SK-N-SH treated with all-trans-retinoic acid at 6 μM for 48 hours (cell line): Measurements from ENCODE around the gene SPNS1.

Source experiments
- ATAC-seq: fragments of 200-7000 bp; cut with Tn5 transposase; 3 replicates; pipeline ENCODE4 v1.9.1; 2020; ENCODE audit warnings: mild to moderate bottlenecking, moderate library complexity
- ARNTL ChIP-seq: fragments of 450-650 bp; formaldehyde crosslinking; IDR thresholded peaks from 2 replicates; pipeline ENCODE4 v1.5.0; 2020; ENCODE audit warnings: low read depth, mild to moderate bottlenecking, moderate library complexity, borderline replicate concordance
- BACH2 ChIP-seq: fragments of 250-450 bp; sonication (Bioruptor Pico); IDR thresholded peaks from 2 replicates; pipeline ENCODE4 v1.9.0; 2021; ENCODE audit warnings: mild to moderate bottlenecking, borderline replicate concordance
- CREB5 ChIP-seq: fragments of 250-450 bp; sonication (Bioruptor Pico); IDR thresholded peaks from 2 replicates; pipeline ENCODE4 v1.5.1; 2020; ENCODE audit warnings: low read depth, mild to moderate bottlenecking, moderate library complexity
- CSRNP3 ChIP-seq: fragments of 250-450 bp; sonication (Bioruptor Pico); IDR thresholded peaks from 2 replicates; pipeline ENCODE4 v1.5.1; 2021; ENCODE audit warnings: mild to moderate bottlenecking, moderate library complexity
- GLIS3 ChIP-seq: fragments of 250-450 bp; sonication (Bioruptor Pico); IDR thresholded peaks from 2 replicates; pipeline ENCODE4 v1.5.0; 2020; ENCODE audit warnings: mild to moderate bottlenecking, moderate library complexity
- ISL1 ChIP-seq: fragments of 250-450 bp; sonication (Bioruptor Pico); IDR thresholded peaks from 2 replicates; pipeline ENCODE4 v2.1.2; 2022; ENCODE audit warnings: mild to moderate bottlenecking, moderate library complexity
- OSR1 ChIP-seq: fragments of 250-450 bp; sonication (Bioruptor Pico); IDR thresholded peaks from 2 replicates; pipeline ENCODE4 v1.8.0; 2022; ENCODE audit warnings: moderate library complexity, mild to moderate bottlenecking, inconsistent platforms
- PATZ1 ChIP-seq: fragments of 250-450 bp; sonication (Bioruptor Pico); IDR thresholded peaks from 2 replicates; pipeline ENCODE4 v1.8.0; 2020; ENCODE audit warnings: mild to moderate bottlenecking, moderate library complexity, borderline replicate concordance
- POU6F1 ChIP-seq: fragments of 250-450 bp; sonication (Bioruptor Pico); IDR thresholded peaks from 2 replicates; pipeline ENCODE4 v1.8.0; 2021; ENCODE audit warnings: low read depth, mild to moderate bottlenecking, moderate library complexity, borderline replicate concordance
- PPARA ChIP-seq: fragments of 250-450 bp; sonication (Bioruptor Pico); IDR thresholded peaks from 2 replicates; pipeline ENCODE4 v1.5.0; 2020; ENCODE audit warnings: mild to moderate bottlenecking, borderline replicate concordance
- RARB ChIP-seq: fragments of 250-450 bp; sonication (Bioruptor Pico); IDR thresholded peaks from 2 replicates; pipeline ENCODE4 v1.8.0; 2021; ENCODE audit warnings: mild to moderate bottlenecking, moderate library complexity
- SNAI2 ChIP-seq: fragments of 250-450 bp; sonication (Bioruptor Pico); IDR thresholded peaks from 2 replicates; pipeline ENCODE4 v1.5.0; 2020; ENCODE audit warnings: mild to moderate bottlenecking, moderate library complexity
- TCF4 ChIP-seq: fragments of 250-450 bp; sonication (Bioruptor Pico); IDR thresholded peaks from 2 replicates; pipeline ENCODE4 v1.8.0; 2021; ENCODE audit warnings: mild to moderate bottlenecking, moderate library complexity, borderline replicate concordance
- TOX ChIP-seq: fragments of 250-450 bp; sonication (Bioruptor Pico); IDR thresholded peaks from 2 replicates; pipeline ENCODE4 v1.8.0; 2021; ENCODE audit warnings: mild to moderate bottlenecking, moderate library complexity, borderline replicate concordance
- TSHZ2 ChIP-seq: fragments of 250-450 bp; sonication (Bioruptor Pico); IDR thresholded peaks from 2 replicates; pipeline ENCODE4 v1.5.0; 2020; ENCODE audit warnings: mild to moderate bottlenecking, moderate library complexity
- ZC3H10 ChIP-seq: fragments of 250-450 bp; sonication (Bioruptor Pico); IDR thresholded peaks from 2 replicates; pipeline ENCODE4 v1.5.1; 2021; ENCODE audit warnings: mild to moderate bottlenecking, moderate library complexity
- ZFP3 ChIP-seq: fragments of 250-450 bp; sonication (Bioruptor Pico); IDR thresholded peaks from 2 replicates; pipeline ENCODE4 v1.5.0; 2020; ENCODE audit warnings: mild to moderate bottlenecking, moderate library complexity
- ZFP30 ChIP-seq: fragments of 450-650 bp; formaldehyde crosslinking; IDR thresholded peaks from 2 replicates; pipeline ENCODE4 v1.5.0; 2022; ENCODE audit warnings: mild to moderate bottlenecking, moderate library complexity
- ZNF565 ChIP-seq: fragments of 450-650 bp; formaldehyde crosslinking; conservative IDR thresholded peaks from 2 replicates; pipeline ENCODE4 v1.5.0; 2020; ENCODE audit warnings: low read depth, mild to moderate bottlenecking, moderate library complexity
- ZNF70 ChIP-seq: fragments of 450-650 bp; formaldehyde crosslinking; IDR thresholded peaks from 2 replicates; pipeline ENCODE4 v1.5.0; 2020; ENCODE audit warnings: mild to moderate bottlenecking, moderate library complexity
- ZNF8 ChIP-seq: fragments of 450-650 bp; formaldehyde crosslinking; IDR thresholded peaks from 2 replicates; pipeline ENCODE4 v1.5.0; 2020; ENCODE audit warnings: mild to moderate bottlenecking, moderate library complexity

SPNS1 gene

GRCh38 chr16:29028457-29029167 lies 54.0 kb downstream of the SPNS1 start:
- no peak for ATAC-seq

GRCh38 chr16:29029168-29029994 lies 54.8 kb downstream of the SPNS1 start:
- ATAC-seq = peak; percentile 92
- TF ChIP-seq PATZ1 (peak; percentile 88; the same call in 1 of the 2 replicates), BACH2 (no peak)

More at GRCh38 chr16:29028457-29029167, 54.0 kb downstream of the SPNS1 start:
- TF ChIP-seq TOX = no peak
- TF ChIP-seq ZNF70 (CRISPR knock-in tag) = no peak
- no peak for TF ChIP-seq ZNF8
- no peak for TF ChIP-seq ISL1 (CRISPR knock-in tag)
- TF ChIP-seq PPARA (CRISPR knock-in tag) = no peak
- TF ChIP-seq ZFP3 (CRISPR knock-in tag) = no peak
- TF ChIP-seq ZNF565 (CRISPR knock-in tag) = no peak
- no peak for TF ChIP-seq TCF4 (CRISPR knock-in tag)
- no peak for TF ChIP-seq ZC3H10 (CRISPR knock-in tag)
- no peak for TF ChIP-seq OSR1 (CRISPR knock-in tag)
- TF ChIP-seq ARNTL (CRISPR knock-in tag) = no peak
- TF ChIP-seq GLIS3 (CRISPR knock-in tag) = no peak
- TF ChIP-seq CSRNP3 (CRISPR knock-in tag) = no peak
- TF ChIP-seq PATZ1 = no peak
- no peak for TF ChIP-seq ZFP30 (CRISPR knock-in tag)
- TF ChIP-seq BACH2 = no peak
- TF ChIP-seq SNAI2 (CRISPR knock-in tag) = no peak
- TF ChIP-seq TSHZ2 (CRISPR knock-in tag) = no peak
- TF ChIP-seq RARB (CRISPR knock-in tag) = no peak

- ATAC-seq = no peak
- TF ChIP-seq SNAI2 (CRISPR knock-in tag) (no peak), CSRNP3 (CRISPR knock-in tag) (no peak), RARB (CRISPR knock-in tag) (no peak), TOX (no peak), CREB5 (CRISPR knock-in tag) (no peak), ZNF70 (CRISPR knock-in tag) (no peak), POU6F1 (CRISPR knock-in tag) (no peak), OSR1 (CRISPR knock-in tag) (no peak), ISL1 (CRISPR knock-in tag) (no peak)
These were observed 55.7 kb downstream of the SPNS1 start for GRCh38 chr16:29030086-29030840.
